HCT116 (cell line): Measurements from ENCODE around the gene SEC24C. TPM values are rescaled to one million over a fixed set of nuclear protein-coding genes. Genes with fewer than 3 reads are reported as not detected.

Experiments used
- ATAC-seq: fragments of 200-7000 bp; cut with Tn5 transposase; 2 replicates; pipeline ENCODE4 v1.9.1; 2020; ENCODE audit warnings: mild to moderate bottlenecking, moderate library complexity
- BruUV-seq: library from RNA; stranded (reverse); fragments of 400-500 nt; replicated peaks from 2 replicates; lab custom pipeline; 2021; lab: Mats Ljungman, UMichigan
- CTCF ChIA-PET: fragments of 300-600 bp; sonication (Branson Sonifier 250); formaldehyde crosslinking; loops from one replicate; lab custom pipeline; 2021; ENCODE audit warnings: antibody characterized with exemption; lab: Charles Lee
- POLR2A ChIA-PET: fragments of 300-600, 350-600 bp; sonication (Branson Sonifier 250); formaldehyde crosslinking; loops from one replicate; lab custom pipeline; 2021; ENCODE audit warnings: antibody characterized with exemption; lab: Charles Lee
- RAD21 ChIA-PET, 2 experiments: fragments of 300-600 bp; sonication (Branson Sonifier 250); formaldehyde crosslinking; loops; one replicate each; lab custom pipeline; 2023; ENCODE audit warnings: low total read pairs in 2 of 2; ENCODE audit not compliant: uncharacterized antibody in 2 of 2, unreplicated experiment in 2 of 2, low non-redundant PET in 1 of 2; lab: Charles Lee
- DNase-seq: peaks from one replicate; pipeline ENCODE4 v3.0.0-alpha.2; 2010; ENCODE audit warnings: low read depth, low spot score
- H2AFZ ChIP-seq: fragments of 200-600 bp; shearing (Covaris generic), sonication (generic); 2 replicates; pipeline ENCODE4 v1.6.1; 2017; ENCODE audit warnings: low read depth, mixed run types, mixed read lengths, antibody characterized with exemption, low read length; ENCODE audit not compliant: poor library complexity, severe bottlenecking
- H3K27ac ChIP-seq: 2 replicates; pipeline ENCODE4 v1.5.1; 2012; ENCODE audit warnings: low read depth, low read length
- H3K27me3 ChIP-seq: fragments of 200-600 bp; sonication (generic); 2 replicates; pipeline ENCODE4 v1.6.1; 2016; ENCODE audit warnings: mixed run types, low read length, mixed read lengths; ENCODE audit not compliant: insufficient read depth
- H3K36me3 ChIP-seq, 2 experiments: fragments of 200-500 bp in 1 of 2; fragments of 200-600 bp in 1 of 2; sonication (Bioruptor generic) in 1 of 2; sonication (generic) in 1 of 2; 2 replicates each; pipeline versions ENCODE4 v1.5.1 to v1.6.1; 2014 to 2016; ENCODE audit warnings: low read length in 2 of 2, inconsistent platforms in 1 of 2, mixed read lengths in 1 of 2, mixed run types in 1 of 2; ENCODE audit not compliant: insufficient read depth in 2 of 2, control insufficient read depth in 1 of 2
- H3K4me1 ChIP-seq, 2 experiments: fragments of 200-600 bp in 1 of 2; sonication (generic) in 1 of 2; 2 replicates each; pipeline versions ENCODE4 v1.5.1 to v1.6.1; 2012 to 2017; ENCODE audit warnings: low read length in 2 of 2, inconsistent platforms in 1 of 2, mild to moderate bottlenecking in 1 of 2, mixed read lengths in 1 of 2, mixed run types in 1 of 2, moderate library complexity in 1 of 2; ENCODE audit not compliant: insufficient read depth in 2 of 2, control insufficient read depth in 1 of 2
- H3K4me2 ChIP-seq: fragments of 200-600 bp; sonication (generic); 2 replicates; pipeline ENCODE4 v1.6.1; 2017; ENCODE audit warnings: mixed run types, low read length, mixed read lengths
- H3K4me3 ChIP-seq, 2 experiments: fragments of 200-600 bp in 1 of 2; sonication (generic) in 1 of 2; replicated peaks in 1 of 2; 2 replicates each; pipeline ENCODE4 v1.5.1; 2011 to 2016; ENCODE audit warnings: low read length in 2 of 2, control low read depth in 1 of 2, low read depth in 1 of 2, mild to moderate bottlenecking in 1 of 2, mixed read lengths in 1 of 2, mixed run types in 1 of 2
- H3K79me2 ChIP-seq: fragments of 200-600 bp; sonication (generic); 2 replicates; pipeline ENCODE4 v1.6.1; 2017; ENCODE audit warnings: mild to moderate bottlenecking, mixed run types, low read length, moderate library complexity, mixed read lengths; ENCODE audit not compliant: insufficient read depth
- H3K9ac ChIP-seq: fragments of 200-600 bp; sonication (generic); 2 replicates; pipeline ENCODE4 v1.6.1; 2016; ENCODE audit warnings: low read length, mixed read lengths
- H3K9me2 ChIP-seq: fragments of 200-600 bp; sonication (generic), shearing (Covaris generic); 2 replicates; pipeline ENCODE4 v1.6.1; 2017; ENCODE audit warnings: mixed run types, mild to moderate bottlenecking, moderate library complexity; ENCODE audit not compliant: insufficient read depth
- H3K9me3 ChIP-seq, 2 experiments: fragments of 200-500 bp in 1 of 2; fragments of 200-600 bp in 1 of 2; sonication (Bioruptor generic) in 1 of 2; sonication (generic) in 1 of 2; 2 replicates each; pipeline ENCODE4 v1.6.1; 2014 to 2017; ENCODE audit warnings: low read length in 2 of 2, mixed read lengths in 2 of 2, inconsistent platforms in 1 of 2, low read depth in 1 of 2, mild to moderate bottlenecking in 1 of 2, mixed run types in 1 of 2, moderate library complexity in 1 of 2; ENCODE audit not compliant: control insufficient read depth in 1 of 2, insufficient read depth in 1 of 2
- H4K20me1 ChIP-seq: fragments of 200-600 bp; sonication (generic), shearing (Covaris generic); 2 replicates; pipeline ENCODE4 v1.6.1; 2017; ENCODE audit warnings: mixed run types, mild to moderate bottlenecking, moderate library complexity; ENCODE audit not compliant: insufficient read depth
- POLR2AphosphoS5 ChIP-seq: IDR thresholded peaks from 2 replicates; pipeline ENCODE4 v1.6.1; 2011; ENCODE audit warnings: mild to moderate bottlenecking, low read depth, low read length, moderate library complexity
- SIN3A ChIP-seq: IDR thresholded peaks from 2 replicates; pipeline ENCODE4 v1.6.1; 2012; ENCODE audit warnings: low read depth
- TCF7L2 ChIP-seq: IDR thresholded peaks from 2 replicates; pipeline ENCODE4 v1.7.0; 2011; ENCODE audit warnings: borderline replicate concordance, inconsistent platforms; ENCODE audit not compliant: insufficient read depth, insufficient read length; ENCODE audit errors: extremely low read depth
- ZBTB33 ChIP-seq: IDR thresholded peaks from 2 replicates; pipeline ENCODE4 v1.6.1; 2011; ENCODE audit warnings: mild to moderate bottlenecking, low read length, moderate library complexity; ENCODE audit not compliant: insufficient replicate concordance; ENCODE audit errors: extremely low read depth
- ZNF274 ChIP-seq: fragments of 200-500 bp; sonication (Bioruptor generic); IDR thresholded peaks from 2 replicates; pipeline ENCODE4 v1.6.1; 2014; ENCODE audit warnings: mild to moderate bottlenecking, low read depth, low read length, inconsistent platforms
- intact Hi-C: fragments of 100-400 bp; cut with micrococcal nuclease; formaldehyde crosslinking; loops from 2 replicates; pipeline ENCODE4 v1.10.0; 2022
- total RNA-seq: library from RNA; stranded (reverse); gene quantifications from one replicate; pipeline ENCODE4 v1.2.1, GENCODE V29; 2021; ENCODE audit not compliant: unreplicated experiment

SEC24C gene
- total RNA-seq, 1 experiment from 2014 or later = 60.9 TPM

GRCh38 chr10:73732426-73732825, 11.7 kb upstream of the SEC24C start:
- H4K20me1 ChIP-seq = no peaks in the 10 kb centered on the region
- no TSS peak for BruUV-seq
- H3K27ac ChIP-seq = no peak overlapping the region
- no peak for ATAC-seq
- peaks cover 23% of the 10 kb centered on the region for H3K79me2 ChIP-seq
- no peaks in the 10 kb centered on the region for H3K9me2 ChIP-seq
- intact Hi-C loops = no loop called here
- peaks cover 0 to 6% of the 10 kb centered on the region in 2 experiments; a peak in 2 of 4 replicates for H3K4me1 ChIP-seq
- no peak for TF ChIP-seq SIN3A
- TF ChIP-seq TCF7L2 = no peak
- TF ChIP-seq ZBTB33 = no peak
- no peak for TF ChIP-seq POLR2AphosphoS5
- TF ChIP-seq ZNF274 = no peak
- RAD21 ChIA-PET = no interaction called here
- H3K4me2 ChIP-seq = no peak overlapping the region
- no peaks in the 10 kb centered on the region; a peak in 1 of 4 replicates for H3K36me3 ChIP-seq
- POLR2A ChIA-PET = interaction anchor here (0.6 to 3.7 kb wide), 2 partner anchors 11 to 150 kb away, joined by 3 to 36 read pairs; partner anchors contain the start of gene SEC24C
- no peak overlapping the region for H3K9ac ChIP-seq
- no peak for DNase-seq
- no peak overlapping the region for H2AFZ ChIP-seq
- CTCF ChIA-PET = no interaction called here
- H3K9me3 ChIP-seq = no peaks in the 10 kb centered on the region
- H3K27me3 ChIP-seq = no peaks in the 10 kb centered on the region
- H3K4me3 ChIP-seq = no peak overlapping the region
